NCI-H82 treated with DMSO at 0.1 percent for 48 hours (cell line): ENCODE measurements around the gene CACNA1C.

Experiments
- DNase-seq: peaks from one replicate; lab custom pipeline; 2025; ENCODE audit not compliant: unreplicated experiment; lab: John Stamatoyannopoulos, UW

CACNA1C gene

GRCh38 chr12:2649201-2650030 lies 596.6 kb downstream of the CACNA1C start:
- DNase-seq, result no peak

- no peak for DNase-seq
These were observed 597.7 kb downstream of the CACNA1C start for GRCh38 chr12:2650261-2651067.

GRCh38 chr12:2651068-2651965 lies 598.5 kb downstream of the CACNA1C start:
- no peak for DNase-seq

- DNase-seq, result no peak
These were observed 599.2 kb downstream of the CACNA1C start for GRCh38 chr12:2652011-2652400.

GRCh38 chr12:2652401-2653081 lies 599.8 kb downstream of the CACNA1C start:
- DNase-seq, result no peak

- no peak for DNase-seq
These were observed 600.7 kb downstream of the CACNA1C start for GRCh38 chr12:2653461-2653965.

- DNase-seq, result no peak
These were observed 601.5 kb downstream of the CACNA1C start for GRCh38 chr12:2654311-2654710.

GRCh38 chr12:2654741-2655140 lies 602.0 kb downstream of the CACNA1C start:
- DNase-seq, result no peak

- DNase-seq, result no peak
These were observed 609.7 kb downstream of the CACNA1C start for GRCh38 chr12:2662524-2662923.

GRCh38 chr12:2664721-2665577 lies 612.2 kb downstream of the CACNA1C start:
- DNase-seq, result no peak

- DNase-seq, result no peak
These were observed 613.6 kb downstream of the CACNA1C start for GRCh38 chr12:2666411-2666810.

- DNase-seq, result no peak
These were observed 614.1 kb downstream of the CACNA1C start for GRCh38 chr12:2666846-2667245.

- no peak for DNase-seq
These were observed 615.1 kb downstream of the CACNA1C start for GRCh38 chr12:2667716-2668440.

- no peak for DNase-seq
These were observed 616.0 kb downstream of the CACNA1C start for GRCh38 chr12:2668816-2669215.

GRCh38 chr12:2669560-2669959 lies 616.8 kb downstream of the CACNA1C start:
- DNase-seq, result no peak

GRCh38 chr12:2672863-2673262 lies 620.1 kb downstream of the CACNA1C start:
- no peak for DNase-seq

- DNase-seq, result no peak
These were observed 621.4 kb downstream of the CACNA1C start for GRCh38 chr12:2673966-2674810.

- no peak for DNase-seq
These were observed 623.0 kb downstream of the CACNA1C start for GRCh38 chr12:2675776-2676175.
